Keratinocyte (primary cell): ENCODE data around the gene CNIH2. TPM values are rescaled to one million over a fixed set of nuclear protein-coding genes. Genes with fewer than 3 reads are reported as not detected.
A peak's percentile ranks its signal among the peaks of the same experiment; 100 is the strongest.

Experiments used
- DNase-seq: peaks from one replicate; pipeline ENCODE4 v3.0.0-alpha.2; 2011; ENCODE audit warnings: low read depth, missing footprints, low spot score
- FAIRE-seq: peaks from 2 replicates; lab custom pipeline; 2011; peaks lifted over from hg19 to GRCh38; lab: Jason Lieb, UNC
- H2AFZ ChIP-seq: 2 replicates; pipeline ENCODE4 v1.6.0; 2012; ENCODE audit warnings: low read length, control low read depth, inconsistent platforms; ENCODE audit not compliant: control insufficient read depth
- H3K27ac ChIP-seq: 2 replicates; pipeline ENCODE4 v1.5.1; 2011; ENCODE audit warnings: low read length; ENCODE audit not compliant: control insufficient read depth, insufficient read depth
- H3K27me3 ChIP-seq: 3 replicates; pipeline ENCODE4 v1.6.0; 2011; ENCODE audit warnings: low read length; ENCODE audit not compliant: control insufficient read depth, insufficient read depth; ENCODE audit errors: extremely low read depth
- H3K36me3 ChIP-seq, 2 experiments: 2 replicates in 1 of 2; 3 replicates in 1 of 2; pipeline ENCODE4 v1.5.1; 2011; ENCODE audit warnings: low read length in 2 of 2, mild to moderate bottlenecking in 1 of 2; ENCODE audit not compliant: control insufficient read depth in 2 of 2, insufficient read depth in 2 of 2; ENCODE audit errors: extremely low read depth in 1 of 2
- H3K4me1 ChIP-seq: 3 replicates; pipeline ENCODE4 v1.5.1; 2011; ENCODE audit warnings: low read length; ENCODE audit not compliant: control insufficient read depth, insufficient read depth; ENCODE audit errors: extremely low read depth
- H3K4me2 ChIP-seq: 3 replicates; pipeline ENCODE4 v1.6.0; 2011; ENCODE audit warnings: low read depth, low read length; ENCODE audit not compliant: control insufficient read depth, insufficient read depth; ENCODE audit errors: extremely low read depth
- H3K4me3 ChIP-seq, 3 experiments: fragments of 200-600 bp in 1 of 3; sonication (generic) in 1 of 3; 2 replicates in 2 of 3; 3 replicates in 1 of 3; pipeline ENCODE4 v1.5.1; 2011 to 2016; ENCODE audit warnings: low read length in 3 of 3, mild to moderate bottlenecking in 3 of 3, control low read depth in 2 of 3, inconsistent platforms in 1 of 3, low read depth in 1 of 3, mixed read lengths in 1 of 3, mixed run types in 1 of 3, moderate library complexity in 1 of 3; ENCODE audit not compliant: control insufficient read depth in 2 of 3, insufficient read depth in 2 of 3; ENCODE audit errors: extremely low read depth in 1 of 3
- H3K79me2 ChIP-seq: 2 replicates; pipeline ENCODE4 v1.6.0; 2012; ENCODE audit warnings: low read length; ENCODE audit not compliant: control insufficient read depth, insufficient read depth
- H3K9ac ChIP-seq: 3 replicates; pipeline ENCODE4 v1.6.0; 2011; ENCODE audit warnings: low read length; ENCODE audit not compliant: control insufficient read depth, insufficient read depth; ENCODE audit errors: extremely low read depth
- H3K9me1 ChIP-seq: 3 replicates; pipeline ENCODE4 v1.6.0; 2011; ENCODE audit warnings: low read length; ENCODE audit not compliant: control insufficient read depth, insufficient read depth; ENCODE audit errors: extremely low read depth
- H3K9me3 ChIP-seq: 2 replicates; pipeline ENCODE4 v1.5.1; 2012; ENCODE audit warnings: low read depth, low read length; ENCODE audit not compliant: control insufficient read depth
- H4K20me1 ChIP-seq: 3 replicates; pipeline ENCODE4 v1.6.0; 2011; ENCODE audit warnings: low read length; ENCODE audit not compliant: control insufficient read depth, insufficient read depth; ENCODE audit errors: extremely low read depth
- EZH2 ChIP-seq: IDR thresholded peaks from one replicate; pipeline ENCODE4 v1.6.1; 2012; ENCODE audit warnings: inconsistent platforms, mild to moderate bottlenecking, low read length, moderate library complexity
- dilution Hi-C: fragments of 300-500 bp; cut with MboI; formaldehyde crosslinking; loops from one replicate; pipeline ENCODE4 v1.7.0; 2020; ENCODE audit warnings: low sequenced_read_pairs; ENCODE audit not compliant: extremely low pct_ligation_motif_present
- polyA plus RNA-seq, 5 experiments: library from polyadenylated mRNA; depleted of rRNA in 3 of 5; stranded (reverse) in 3 of 5; stranded (forward) in 1 of 5; unstranded in 1 of 5; fragments of >200 nt; gene quantifications; 1 replicate in 1 of 5; 2 replicates in 3 of 5; 3 replicates in 1 of 5; pipeline versions ENCODE4 v1.2.1 to v1.2.3, GENCODE V29; 2011 to 2012; ENCODE audit warnings: missing spikeins in 2 of 5, low read depth in 1 of 5, low replicate concordance in 1 of 5
- TF ChIP-seq, protein P1 (sequence below), 3 experiments: IDR thresholded peaks in 1 of 3; conservative IDR thresholded peaks in 1 of 3; optimal IDR thresholded peaks in 1 of 3; 2 replicates in 2 of 3; 3 replicates in 1 of 3; pipeline versions ENCODE3 to v1.5.1; 2011; ENCODE audit warnings: low read length in 3 of 3, mild to moderate bottlenecking in 3 of 3, moderate library complexity in 2 of 3, control low read depth in 1 of 3, inconsistent platforms in 1 of 3; ENCODE audit not compliant: insufficient read depth in 2 of 3; ENCODE audit errors: extremely low read depth in 1 of 3

CNIH2 gene
- polyA plus RNA-seq, 1 donor (not counting 4 experiments of a cell fraction or from before 2014, with no cell fraction given) = 0.17 TPM

- peak overlapping the region; percentile 90 for H2AFZ ChIP-seq
- TF ChIP-seq EZH2 = no peak
- TF ChIP-seq, protein P1, sequence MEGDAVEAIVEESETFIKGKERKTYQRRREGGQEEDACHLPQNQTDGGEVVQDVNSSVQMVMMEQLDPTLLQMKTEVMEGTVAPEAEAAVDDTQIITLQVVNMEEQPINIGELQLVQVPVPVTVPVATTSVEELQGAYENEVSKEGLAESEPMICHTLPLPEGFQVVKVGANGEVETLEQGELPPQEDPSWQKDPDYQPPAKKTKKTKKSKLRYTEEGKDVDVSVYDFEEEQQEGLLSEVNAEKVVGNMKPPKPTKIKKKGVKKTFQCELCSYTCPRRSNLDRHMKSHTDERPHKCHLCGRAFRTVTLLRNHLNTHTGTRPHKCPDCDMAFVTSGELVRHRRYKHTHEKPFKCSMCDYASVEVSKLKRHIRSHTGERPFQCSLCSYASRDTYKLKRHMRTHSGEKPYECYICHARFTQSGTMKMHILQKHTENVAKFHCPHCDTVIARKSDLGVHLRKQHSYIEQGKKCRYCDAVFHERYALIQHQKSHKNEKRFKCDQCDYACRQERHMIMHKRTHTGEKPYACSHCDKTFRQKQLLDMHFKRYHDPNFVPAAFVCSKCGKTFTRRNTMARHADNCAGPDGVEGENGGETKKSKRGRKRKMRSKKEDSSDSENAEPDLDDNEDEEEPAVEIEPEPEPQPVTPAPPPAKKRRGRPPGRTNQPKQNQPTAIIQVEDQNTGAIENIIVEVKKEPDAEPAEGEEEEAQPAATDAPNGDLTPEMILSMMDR (optimal IDR thresholded peaks at IDR 0.05 in 1 of 3, IDR thresholded peaks at IDR 0.05 in 1 of 3, conservative IDR thresholded peaks at IDR 0.05 in 1 of 3; ENCODE audit: extremely low read depth in 1 of 3, insufficient read depth in 2 of 3, low read length in 3 of 3) = peak in 1 of 3 experiments; percentile 8
- H3K9me1 ChIP-seq = no peaks in the 10 kb centered on the region
- no peaks in the 10 kb centered on the region for H3K9me3 ChIP-seq
- H3K27ac ChIP-seq = peak overlapping the region; percentile 87
- no peak for DNase-seq
- H3K4me1 ChIP-seq = peaks cover 9% of the 10 kb centered on the region
- peak overlapping the region; percentile 88 for H3K9ac ChIP-seq
- FAIRE-seq = no peak
- peaks cover 32 to 36% of the 10 kb centered on the region in 2 experiments for H3K36me3 ChIP-seq
- peak overlapping the region; percentile 99 for H3K4me2 ChIP-seq
- H3K79me2 ChIP-seq = peaks cover 32% of the 10 kb centered on the region
- dilution Hi-C loops = no loop called here
- H3K27me3 ChIP-seq = no peaks in the 10 kb centered on the region
- peaks cover 10% of the 10 kb centered on the region for H4K20me1 ChIP-seq
- H3K4me3 ChIP-seq = peak overlapping the region; percentile 73 to 91 (median 85)
Observed at GRCh38 chr11:66267379-66268243, 10.4 kb upstream of the CNIH2 start.

- H3K4me1 ChIP-seq = peaks cover 9% of the 10 kb centered on the region
- peak within 1 kb of the TSS; percentile 88 for H3K9ac ChIP-seq
- dilution Hi-C loops = no loop called here
- H3K4me2 ChIP-seq = peak within 1 kb of the TSS; percentile 99
- peak; percentile 96 for DNase-seq
- TF ChIP-seq, protein P1 (optimal IDR thresholded peaks at IDR 0.05 in 1 of 3, IDR thresholded peaks at IDR 0.05 in 1 of 3, conservative IDR thresholded peaks at IDR 0.05 in 1 of 3; ENCODE audit: extremely low read depth in 1 of 3, insufficient read depth in 2 of 3, low read length in 3 of 3) = no peak
- no peak for TF ChIP-seq EZH2
- peaks cover 10% of the 10 kb centered on the region for H4K20me1 ChIP-seq
- H3K27ac ChIP-seq = peak within 1 kb of the TSS; percentile 87
- peaks cover 35 to 43% of the 10 kb centered on the region in 2 experiments for H3K36me3 ChIP-seq
- H3K9me1 ChIP-seq = no peaks in the 10 kb centered on the region
- peak; percentile 58 for FAIRE-seq
- no peaks in the 10 kb centered on the region for H3K9me3 ChIP-seq
- peak within 1 kb of the TSS; percentile 90 for H2AFZ ChIP-seq
- H3K27me3 ChIP-seq = no peaks in the 10 kb centered on the region
- H3K4me3 ChIP-seq = peak within 1 kb of the TSS; percentile 85 to 93 (median 91)
- H3K79me2 ChIP-seq = peaks cover 32% of the 10 kb centered on the region
Observed at GRCh38 chr11:66268244-66268951, 9.6 kb upstream of the CNIH2 start, which contains the start of gene RAB1B. TSS of gene RAB1B (plus strand) at chr11:66268639. CDS start at chr11:66268680, 41 bp downstream.
